Upper lobe of left lung (tissue), 4 donors: ENCODE measurements around the gene SMKR1.

ENCODE experiments used
- POLR2A ChIP-seq, 4 donors: fragments of 450-650 bp; IDR thresholded peaks; one replicate each; pipeline ENCODE4 v1.5.1; 2016 to 2017; ENCODE audit warnings: antibody characterized with exemption in 4 of 4, mild to moderate bottlenecking in 2 of 4
- POLR2AphosphoS5 ChIP-seq, 2 donors: sonication (generic); formaldehyde crosslinking; IDR thresholded peaks; one replicate each; pipeline ENCODE4 v1.5.1; 2017; ENCODE audit warnings: antibody characterized with exemption in 2 of 2
- TF ChIP-seq, protein P1 (sequence below), 6 experiments: fragments of 450-650 bp in 4 of 6; fragments of 200-600 bp in 2 of 6; sonication (generic) in 2 of 6; IDR thresholded peaks; one replicate each; pipeline ENCODE4 v1.5.1; 2016 to 2019; ENCODE audit warnings: antibody characterized with exemption in 6 of 6

DNA sequence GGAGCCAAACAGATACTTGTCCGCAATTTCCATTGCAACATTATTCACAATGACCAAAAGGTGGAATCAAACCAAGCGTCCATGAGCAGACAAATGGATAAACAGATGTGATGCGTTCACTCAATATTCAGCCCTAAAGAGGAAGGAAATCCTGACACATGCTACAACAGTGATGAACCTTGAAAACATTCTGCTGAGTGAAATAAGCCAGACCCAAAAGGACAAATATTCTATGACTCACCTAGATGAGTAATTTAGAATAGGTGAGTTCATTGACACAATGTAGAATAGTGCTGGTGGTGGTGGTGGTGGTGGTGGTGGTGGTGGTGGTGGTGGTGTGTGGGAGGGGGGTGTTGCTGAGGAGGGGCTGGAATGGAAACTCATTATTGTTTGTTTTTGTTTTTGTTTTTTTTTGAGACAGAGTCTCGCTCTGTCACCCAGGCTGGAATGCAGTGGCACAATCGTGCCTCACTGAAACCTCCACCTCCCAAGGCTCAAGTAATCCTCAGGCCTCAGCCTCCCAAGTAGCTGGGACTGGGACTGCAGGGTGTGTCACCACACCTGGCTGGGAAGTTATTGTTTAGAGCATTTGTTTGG, 28.6 kb downstream of the SMKR1 start:
- TF ChIP-seq, protein P1, sequence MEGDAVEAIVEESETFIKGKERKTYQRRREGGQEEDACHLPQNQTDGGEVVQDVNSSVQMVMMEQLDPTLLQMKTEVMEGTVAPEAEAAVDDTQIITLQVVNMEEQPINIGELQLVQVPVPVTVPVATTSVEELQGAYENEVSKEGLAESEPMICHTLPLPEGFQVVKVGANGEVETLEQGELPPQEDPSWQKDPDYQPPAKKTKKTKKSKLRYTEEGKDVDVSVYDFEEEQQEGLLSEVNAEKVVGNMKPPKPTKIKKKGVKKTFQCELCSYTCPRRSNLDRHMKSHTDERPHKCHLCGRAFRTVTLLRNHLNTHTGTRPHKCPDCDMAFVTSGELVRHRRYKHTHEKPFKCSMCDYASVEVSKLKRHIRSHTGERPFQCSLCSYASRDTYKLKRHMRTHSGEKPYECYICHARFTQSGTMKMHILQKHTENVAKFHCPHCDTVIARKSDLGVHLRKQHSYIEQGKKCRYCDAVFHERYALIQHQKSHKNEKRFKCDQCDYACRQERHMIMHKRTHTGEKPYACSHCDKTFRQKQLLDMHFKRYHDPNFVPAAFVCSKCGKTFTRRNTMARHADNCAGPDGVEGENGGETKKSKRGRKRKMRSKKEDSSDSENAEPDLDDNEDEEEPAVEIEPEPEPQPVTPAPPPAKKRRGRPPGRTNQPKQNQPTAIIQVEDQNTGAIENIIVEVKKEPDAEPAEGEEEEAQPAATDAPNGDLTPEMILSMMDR (IDR thresholded peaks at IDR 0.05): no peak
- TF ChIP-seq POLR2AphosphoS5 (IDR thresholded peaks at IDR 0.05) (no peak), POLR2A (IDR thresholded peaks at IDR 0.05) (no peak)
